HepG2 (cell line): ENCODE results near the gene TEDC2. TPM values are rescaled to one million over a fixed set of nuclear protein-coding genes. Genes with fewer than 3 reads are reported as not detected.

Experiments used
- ARID2 ChIP-seq: sonication (generic); formaldehyde crosslinking; IDR thresholded peaks from 2 replicates; pipeline ENCODE4 v1.8.1; 2022; ENCODE audit warnings: mild to moderate bottlenecking, missing genetic modification reagents, borderline replicate concordance
- DRAP1 ChIP-seq: IDR thresholded peaks from 2 replicates; pipeline ENCODE4 v1.6.1; 2016; ENCODE audit warnings: missing genetic modification reagents, missing compliant biosample characterization
- FOXA1 ChIP-seq, 2 experiments: fragments of 450-650 bp in 1 of 2; sonication (generic) in 1 of 2; formaldehyde crosslinking in 1 of 2; IDR thresholded peaks; 2 replicates each; pipeline versions ENCODE4 v1.4.0 to v1.6.1; 2016 to 2020; ENCODE audit warnings: missing genetic modification reagents in 1 of 2
- IRF9 ChIP-seq: sonication (generic); formaldehyde crosslinking; IDR thresholded peaks from 2 replicates; pipeline ENCODE4 v1.8.0; 2022; ENCODE audit warnings: missing genetic modification reagents, mild to moderate bottlenecking, borderline replicate concordance
- JARID2 ChIP-seq: sonication (generic); formaldehyde crosslinking; IDR thresholded peaks from 2 replicates; pipeline ENCODE4 v1.8.1; 2023; ENCODE audit warnings: missing genetic modification reagents, inconsistent platforms; ENCODE audit not compliant: insufficient replicate concordance
- KAT8 ChIP-seq: IDR thresholded peaks from 2 replicates; pipeline ENCODE4 v1.6.1; 2016; ENCODE audit warnings: missing genetic modification reagents, missing compliant biosample characterization
- PATZ1 ChIP-seq: sonication (generic); formaldehyde crosslinking; IDR thresholded peaks from 2 replicates; pipeline ENCODE4 v1.4.0; 2020; ENCODE audit warnings: missing genetic modification reagents
- SNAI1 ChIP-seq: sonication (generic); formaldehyde crosslinking; IDR thresholded peaks from 2 replicates; pipeline ENCODE4 v1.5.0; 2020; ENCODE audit warnings: mild to moderate bottlenecking, missing genetic modification reagents, borderline replicate concordance
- SNAPC2 ChIP-seq: sonication (generic); formaldehyde crosslinking; IDR thresholded peaks from 2 replicates; pipeline ENCODE4 v1.8.1; 2022; ENCODE audit warnings: mild to moderate bottlenecking, missing genetic modification reagents
- SRSF1 ChIP-seq: fragments of 200-400 bp; formaldehyde crosslinking; optimal IDR thresholded peaks from 2 replicates; pipeline ENCODE3; 2017; ENCODE audit warnings: mild to moderate bottlenecking, low read depth, low read length, moderate library complexity
- THAP11 ChIP-seq: IDR thresholded peaks from 2 replicates; pipeline ENCODE4 v1.6.1; 2016; ENCODE audit warnings: missing biosample characterization, missing genetic modification reagents
- XBP1 ChIP-seq: sonication (generic); formaldehyde crosslinking; IDR thresholded peaks from 2 replicates; pipeline ENCODE4 v1.5.0; 2020; ENCODE audit warnings: missing genetic modification reagents
- ZBTB34 ChIP-seq: sonication (generic); formaldehyde crosslinking; IDR thresholded peaks from 2 replicates; pipeline ENCODE4 v1.8.0; 2022; ENCODE audit warnings: mild to moderate bottlenecking, missing genetic modification reagents
- ZFP82 ChIP-seq: sonication (generic); formaldehyde crosslinking; IDR thresholded peaks from 2 replicates; pipeline ENCODE4 v1.5.1; 2020; ENCODE audit warnings: mild to moderate bottlenecking, missing genetic modification reagents, borderline replicate concordance
- ZNF138 ChIP-seq: sonication (generic); formaldehyde crosslinking; IDR thresholded peaks from 2 replicates; pipeline ENCODE4 v1.5.0; 2020; ENCODE audit warnings: mild to moderate bottlenecking, low read depth, missing genetic modification reagents
- ZNF180 ChIP-seq: sonication (generic); formaldehyde crosslinking; IDR thresholded peaks from 2 replicates; pipeline ENCODE4 v1.4.0; 2020; ENCODE audit warnings: low read depth, missing genetic modification reagents, borderline replicate concordance
- ZNF329 ChIP-seq: sonication (generic); formaldehyde crosslinking; IDR thresholded peaks from 2 replicates; pipeline ENCODE4 v1.9.0; 2021; ENCODE audit warnings: low read depth, mild to moderate bottlenecking, missing genetic modification reagents
- ZNF562 ChIP-seq: sonication (generic); formaldehyde crosslinking; IDR thresholded peaks from 2 replicates; pipeline ENCODE4 v1.8.0; 2022; ENCODE audit warnings: missing genetic modification reagents, borderline replicate concordance
- ZNF7 ChIP-seq: IDR thresholded peaks from 2 replicates; pipeline ENCODE4 v1.6.1; 2016; ENCODE audit warnings: missing biosample characterization, missing genetic modification reagents
- ZNF737 ChIP-seq: sonication (generic); formaldehyde crosslinking; IDR thresholded peaks from 2 replicates; pipeline ENCODE4 v1.5.0; 2020; ENCODE audit warnings: missing genetic modification reagents, mild to moderate bottlenecking, borderline replicate concordance
- ZNF850 ChIP-seq: sonication (generic); formaldehyde crosslinking; conservative IDR thresholded peaks from 2 replicates; pipeline ENCODE4 v1.9.0; 2021; ENCODE audit warnings: mild to moderate bottlenecking, missing genetic modification reagents
- polyA plus RNA-seq, 8 experiments: library from polyadenylated mRNA; depleted of rRNA in 3 of 8; stranded (reverse) in 7 of 8; unstranded in 1 of 8; fragments of >200 nt; fragmentation: Illumina TruSeq in 4 of 8; extraction: Trizol in 4 of 8; gene quantifications; 2 replicates each; pipeline versions ENCODE4 v1.2.1 to v1.2.3, GENCODE V29; 2011 to 2016; ENCODE audit warnings: low read depth in 4 of 8, missing spikeins in 1 of 8, mixed read lengths in 1 of 8; ENCODE audit not compliant: insufficient read depth in 1 of 8
- total RNA-seq, 5 experiments: library from RNA; depleted of rRNA; stranded (reverse); fragments of >200 nt; fragmentation: Illumina TruSeq; extraction: Trizol; gene quantifications; 2 replicates each; pipeline ENCODE4 v1.2.3, GENCODE V29; 2016; ENCODE audit warnings: low read depth in 1 of 5
- TF ChIP-seq, protein P1 (sequence below): sonication (generic); formaldehyde crosslinking; IDR thresholded peaks from 2 replicates; pipeline ENCODE4 v1.8.0; 2022; ENCODE audit warnings: low read depth, missing genetic modification reagents

The TEDC2 gene
- total and polyA plus RNA-seq, 2 of the 13 experiments (the other 11 are each of a cell fraction or from before 2014, with no cell fraction given) = 6.2 to 24.4 TPM

DNA sequence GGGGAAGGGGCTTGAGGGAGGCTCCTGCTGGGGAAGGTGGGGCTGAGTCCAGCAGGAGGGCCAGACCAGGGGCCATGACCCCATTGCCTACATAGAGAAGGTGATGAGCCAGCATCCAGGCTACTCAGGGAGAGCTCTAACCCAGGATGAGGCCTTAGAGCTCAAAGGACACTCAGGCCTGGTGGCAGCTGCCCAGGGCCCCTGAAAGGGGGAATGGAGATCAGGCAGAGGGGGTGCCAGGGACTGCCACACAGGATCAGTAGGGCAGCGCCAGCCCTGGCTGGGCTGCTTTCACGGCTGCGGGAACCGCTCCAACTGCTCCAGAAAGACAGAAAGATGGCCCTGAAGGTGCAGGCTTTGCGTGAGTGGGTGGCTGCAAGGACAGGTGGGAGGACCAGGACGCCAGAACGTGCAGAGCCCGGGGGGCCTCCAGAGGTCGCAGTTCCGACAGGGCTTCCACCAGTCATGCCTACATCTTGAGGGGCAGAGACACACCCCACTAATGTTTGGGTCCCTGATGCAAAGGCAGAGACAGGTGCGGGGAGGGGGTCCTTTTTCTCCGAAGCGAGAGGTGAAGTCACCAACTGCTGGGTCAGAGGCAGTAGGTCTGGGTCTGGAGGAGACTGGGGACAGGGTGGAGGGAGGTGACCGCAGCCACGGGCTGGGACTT, 53.0 kb downstream of the TEDC2 start (continued):
- TF ChIP-seq, protein P1, sequence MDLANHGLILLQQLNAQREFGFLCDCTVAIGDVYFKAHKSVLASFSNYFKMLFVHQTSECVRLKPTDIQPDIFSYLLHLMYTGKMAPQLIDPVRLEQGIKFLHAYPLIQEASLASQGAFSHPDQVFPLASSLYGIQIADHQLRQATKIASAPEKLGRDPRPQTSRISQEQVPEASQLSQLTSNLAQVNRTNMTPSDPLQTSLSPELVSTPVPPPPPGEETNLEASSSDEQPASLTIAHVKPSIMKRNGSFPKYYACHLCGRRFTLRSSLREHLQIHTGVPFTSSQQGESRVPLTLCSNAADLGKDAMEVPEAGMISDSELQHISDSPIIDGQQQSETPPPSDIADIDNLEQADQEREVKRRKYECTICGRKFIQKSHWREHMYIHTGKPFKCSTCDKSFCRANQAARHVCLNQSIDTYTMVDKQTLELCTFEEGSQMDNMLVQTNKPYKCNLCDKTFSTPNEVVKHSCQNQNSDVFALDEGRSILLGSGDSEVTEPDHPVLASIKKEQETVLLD = no peak
- TF ChIP-seq ZNF138 (CRISPR knock-in tag) (0 out of 2 replicates have a peak, but pooled peaks have one; percentile 46), ZNF7 (CRISPR knock-in tag) (no peak), ZNF329 (CRISPR knock-in tag) (0 out of 2 replicates have a peak, but pooled peaks have one; percentile 14), SRSF1 (no peak), ZNF737 (no peak), ZFP82 (CRISPR knock-in tag) (no peak), ZNF562 (CRISPR knock-in tag) (no peak), ZBTB34 (CRISPR knock-in tag) (no peak), SNAI1 (CRISPR knock-in tag) (no peak), JARID2 (no peak), KAT8 (peak; percentile 13; the same call in 1 of the 2 replicates), IRF9 (no peak), ZNF180 (CRISPR knock-in tag) (no peak), ZNF850 (no peak), XBP1 (CRISPR knock-in tag) (no peak), FOXA1 (IDR thresholded peaks at IDR 0.05) (no peak), FOXA1 (CRISPR knock-in tag; IDR thresholded peaks at IDR 0.05) (no peak), ARID2 (CRISPR knock-in tag) (no peak), PATZ1 (CRISPR knock-in tag) (peak; percentile 6; the same call in 1 of the 2 replicates), DRAP1 (no peak), SNAPC2 (CRISPR knock-in tag) (no peak), THAP11 (CRISPR knock-in tag) (no peak)
